Gastrocnemius medialis (tissue), 4 donors: ENCODE results near the gene VCX3B. TPM values are rescaled to one million over a fixed set of nuclear protein-coding genes. Genes with fewer than 3 reads are reported as not detected.

ENCODE experiments used
- ATAC-seq, 2 donors: fragments of 150-250 bp; one replicate each; pipeline ENCODE4 v1.9.1; 2016
- DNase-seq, 2 donors: peaks; one replicate each; pipeline ENCODE4 v3.0.0-alpha.2; 2019
- H3K27ac ChIP-seq, 4 donors: fragments of 200-600 bp; sonication (generic); 1 replicate in 1 of 4; 2 replicates in 3 of 4; pipeline ENCODE4 v1.5.1; 2016 to 2018; ENCODE audit warnings: mild to moderate bottlenecking in 2 of 4, moderate library complexity in 1 of 4
- H3K27me3 ChIP-seq, 3 donors: fragments of 200-600 bp; sonication (generic) in 2 of 3; 1 replicate in 1 of 3; 2 replicates in 2 of 3; pipeline versions ENCODE4 v1.5.1 to v1.6.0; 2016 to 2019; ENCODE audit warnings: mild to moderate bottlenecking in 1 of 3, moderate library complexity in 1 of 3
- H3K36me3 ChIP-seq, 2 donors: fragments of 200-600 bp; sonication (generic) in 1 of 2; one replicate each; pipeline ENCODE4 v1.5.1; 2017 to 2018
- H3K4me1 ChIP-seq, 2 donors: fragments of 200-600 bp; sonication (generic) in 1 of 2; one replicate each; pipeline ENCODE4 v1.5.1; 2016 to 2017; ENCODE audit warnings: mild to moderate bottlenecking in 2 of 2
- H3K4me3 ChIP-seq, 4 donors: fragments of 200-600 bp; sonication (generic) in 3 of 4; 1 replicate in 1 of 4; 2 replicates in 3 of 4; pipeline ENCODE4 v1.5.1; 2016 to 2019; ENCODE audit warnings: mild to moderate bottlenecking in 2 of 4
- H3K9me3 ChIP-seq, 3 donors: fragments of 200-600 bp; sonication (generic) in 2 of 3; 1 replicate in 1 of 3; 2 replicates in 2 of 3; pipeline ENCODE4 v1.5.1; 2016 to 2019
- POLR2A ChIP-seq, 2 donors: fragments of 450-650 bp; IDR thresholded peaks; one replicate each; pipeline ENCODE4 v1.6.1; 2017; ENCODE audit warnings: antibody characterized with exemption in 2 of 2, mild to moderate bottlenecking in 2 of 2, moderate library complexity in 2 of 2
- in situ Hi-C, 4 donors: fragments of 200-750 bp; cut with MboI; loops; one replicate each; pipeline versions ENCODE4 v1.15.0 to v1.8.0; 2017; ENCODE audit warnings: low sequenced_read_pairs in 4 of 4
- intact Hi-C: fragments of 100-400 bp; cut with DNase I; formaldehyde crosslinking; loops from one replicate; pipeline ENCODE4 v1.15.1; 2023; ENCODE audit warnings: low total_unique reads
- total RNA-seq, 4 donors: library from RNA; depleted of rRNA; stranded (reverse); fragments of >200 nt; gene quantifications; one replicate each; pipeline versions ENCODE4 v1.1.0 to v1.2.3, GENCODE V29; 2016
- TF ChIP-seq, protein P1 (sequence below), 5 experiments: fragments of 450-650 bp in 3 of 5; fragments of 200-600 bp in 2 of 5; sonication (generic) in 2 of 5; IDR thresholded peaks in 4 of 5; conservative IDR thresholded peaks in 1 of 5; 1 replicate in 4 of 5; 2 replicates in 1 of 5; pipeline ENCODE4 v1.5.1; 2016 to 2019; ENCODE audit warnings: antibody characterized with exemption in 5 of 5, mild to moderate bottlenecking in 3 of 5, moderate library complexity in 3 of 5

Gene VCX3B
- total RNA-seq, 4 donors from 2014 or later = not detected

DNA sequence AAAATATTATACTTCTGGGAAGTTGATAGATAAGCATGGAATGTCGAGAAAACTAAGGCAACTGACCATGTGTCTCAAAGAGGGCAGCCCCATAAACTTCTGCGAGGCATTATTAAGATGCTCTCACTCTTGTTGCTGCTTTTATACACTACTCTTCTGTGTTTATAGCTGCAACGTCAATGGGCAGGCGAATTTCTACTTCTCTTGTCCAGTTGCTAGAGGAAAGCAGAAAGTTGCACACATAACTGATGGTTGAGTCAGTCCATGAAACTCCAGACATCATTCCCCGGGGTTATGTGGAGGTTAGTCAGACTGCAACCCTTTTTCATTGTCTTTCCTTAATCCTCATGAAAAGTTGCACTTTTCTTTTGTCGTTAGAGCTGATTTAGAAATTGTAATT, 39.8 kb downstream of the VCX3B start:
- no peak overlapping the region for H3K27ac ChIP-seq
- intact Hi-C loops = no loop called here
- no peaks in the 10 kb centered on the region for H3K9me3 ChIP-seq
- in situ Hi-C loops = no loop called here
- no peaks in the 10 kb centered on the region for H3K4me1 ChIP-seq
- no peak for TF ChIP-seq POLR2A (IDR thresholded peaks at IDR 0.05)
- TF ChIP-seq, protein P1, sequence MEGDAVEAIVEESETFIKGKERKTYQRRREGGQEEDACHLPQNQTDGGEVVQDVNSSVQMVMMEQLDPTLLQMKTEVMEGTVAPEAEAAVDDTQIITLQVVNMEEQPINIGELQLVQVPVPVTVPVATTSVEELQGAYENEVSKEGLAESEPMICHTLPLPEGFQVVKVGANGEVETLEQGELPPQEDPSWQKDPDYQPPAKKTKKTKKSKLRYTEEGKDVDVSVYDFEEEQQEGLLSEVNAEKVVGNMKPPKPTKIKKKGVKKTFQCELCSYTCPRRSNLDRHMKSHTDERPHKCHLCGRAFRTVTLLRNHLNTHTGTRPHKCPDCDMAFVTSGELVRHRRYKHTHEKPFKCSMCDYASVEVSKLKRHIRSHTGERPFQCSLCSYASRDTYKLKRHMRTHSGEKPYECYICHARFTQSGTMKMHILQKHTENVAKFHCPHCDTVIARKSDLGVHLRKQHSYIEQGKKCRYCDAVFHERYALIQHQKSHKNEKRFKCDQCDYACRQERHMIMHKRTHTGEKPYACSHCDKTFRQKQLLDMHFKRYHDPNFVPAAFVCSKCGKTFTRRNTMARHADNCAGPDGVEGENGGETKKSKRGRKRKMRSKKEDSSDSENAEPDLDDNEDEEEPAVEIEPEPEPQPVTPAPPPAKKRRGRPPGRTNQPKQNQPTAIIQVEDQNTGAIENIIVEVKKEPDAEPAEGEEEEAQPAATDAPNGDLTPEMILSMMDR (IDR thresholded peaks at IDR 0.05 in 4 of 5, conservative IDR thresholded peaks at IDR 0.05 in 1 of 5) = no peak
- no peaks in the 10 kb centered on the region for H3K27me3 ChIP-seq
- DNase-seq (no peak), ATAC-seq (no peak)
- H3K36me3 ChIP-seq = no peaks in the 10 kb centered on the region
- no peak overlapping the region for H3K4me3 ChIP-seq
